ENCODE results near the gene IDI2. TPM values are rescaled to one million over a fixed set of nuclear protein-coding genes. Genes with fewer than 3 reads are reported as not detected.

Gene IDI2
- total RNA-seq, 1 experiment from 2014 or later: not detected

DNA sequence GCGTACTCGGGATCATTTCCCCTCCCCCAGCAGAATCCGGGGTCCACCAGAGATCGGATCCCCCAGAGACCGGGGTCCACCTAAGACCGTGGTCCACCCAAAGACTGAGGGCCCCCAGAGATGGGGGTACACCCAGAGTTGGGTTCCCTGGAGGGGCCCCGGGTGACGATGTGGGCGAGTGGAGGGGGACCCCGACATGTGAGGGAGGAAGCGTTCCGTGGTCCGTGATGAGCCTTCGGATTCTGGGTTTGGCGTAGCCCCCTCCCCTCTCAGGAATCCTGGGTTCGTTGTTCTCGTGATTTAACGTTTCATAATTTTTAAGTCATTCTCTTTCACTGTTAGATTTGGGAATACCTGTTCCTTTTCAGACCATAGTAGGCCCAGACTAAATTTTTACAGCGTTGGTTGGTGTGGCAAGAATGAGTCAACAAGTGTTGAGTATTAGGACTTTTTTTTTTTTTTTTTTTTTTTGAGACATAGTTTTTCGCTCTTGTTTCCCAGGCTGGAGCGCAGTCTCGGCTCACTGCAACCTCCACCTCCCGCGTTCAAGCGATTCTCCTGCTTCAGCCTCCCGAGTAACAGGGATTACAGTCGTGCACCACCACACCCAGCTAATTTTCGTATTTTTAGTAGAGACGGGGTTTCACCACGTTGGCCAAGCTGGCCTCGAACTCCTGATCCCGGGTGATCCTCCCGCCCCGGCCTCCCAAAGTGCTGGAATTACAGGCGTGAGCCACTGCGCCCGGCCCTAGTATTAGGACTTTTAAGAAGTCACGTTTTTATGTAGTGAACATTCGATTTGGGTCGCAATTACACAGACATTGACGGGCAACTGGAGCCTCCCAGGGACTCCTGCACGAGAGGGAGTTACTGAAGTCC, 36.8 kb downstream of the IDI2 start:
- DNase-seq (ENCODE audit: low read depth, low spot score): no peak

More for the DNA sequence above, 36.8 kb downstream of the IDI2 start:
- RAD21 ChIA-PET (ENCODE audit: low non-redundant PET in 1 of 2, low total read pairs in 2 of 2, uncharacterized antibody in 2 of 2, unreplicated experiment in 2 of 2): no interaction called here
- Histone ChIP-seq H3K9me3 (ENCODE audit: control insufficient read depth in 1 of 2, insufficient read depth in 1 of 2, low read depth in 1 of 2, low read length in 2 of 2) (no peaks in the 10 kb centered on the region), H2AFZ (ENCODE audit: low read depth, low read length, poor library complexity, severe bottlenecking) (no peak overlapping the region), H3K9ac (ENCODE audit: low read length) (peak overlapping the region; percentile 98), H3K4me1 (ENCODE audit: control insufficient read depth in 1 of 2, insufficient read depth in 2 of 2, low read length in 2 of 2) (peaks cover 12 to 38% of the 10 kb centered on the region in 2 experiments), H3K4me2 (ENCODE audit: low read length) (peak overlapping the region; percentile 84), H3K79me2 (ENCODE audit: insufficient read depth, low read length) (peaks cover 69% of the 10 kb centered on the region), H3K27ac (ENCODE audit: low read depth, low read length) (peak overlapping the region; percentile 68), H3K4me3 (replicated peaks in 1 of 2; ENCODE audit: low read depth in 1 of 2, low read length in 2 of 2) (peak overlapping the region; percentile 95 to 99), H3K9me2 (ENCODE audit: insufficient read depth) (no peaks in the 10 kb centered on the region), H4K20me1 (ENCODE audit: insufficient read depth) (peaks cover 20% of the 10 kb centered on the region; the same call in 1 of the 2 replicates), H3K27me3 (ENCODE audit: insufficient read depth, low read length) (no peaks in the 10 kb centered on the region), H3K36me3 (ENCODE audit: control insufficient read depth in 1 of 2, insufficient read depth in 2 of 2, low read length in 2 of 2) (peaks cover 9 to 36% of the 10 kb centered on the region in 2 experiments; a peak in 2 of 4 replicates)
- CTCF ChIA-PET: no interaction called here
- TF ChIP-seq ZFX (IDR thresholded peaks at IDR 0.05) (0 out of 2 replicates have a peak, but pooled peaks have one; percentile 52), SIN3A (IDR thresholded peaks at IDR 0.05; ENCODE audit: low read depth) (no peak), JUND (IDR thresholded peaks at IDR 0.05) (no peak), SRF (IDR thresholded peaks at IDR 0.05; ENCODE audit: low read depth) (no peak), EZH2 (IDR thresholded peaks at IDR 0.05) (no peak), POLR2A (IDR thresholded peaks at IDR 0.05; ENCODE audit: borderline replicate concordance, extremely low read depth, insufficient read depth, insufficient read length) (no peak)
- TF ChIP-seq, protein P1, sequence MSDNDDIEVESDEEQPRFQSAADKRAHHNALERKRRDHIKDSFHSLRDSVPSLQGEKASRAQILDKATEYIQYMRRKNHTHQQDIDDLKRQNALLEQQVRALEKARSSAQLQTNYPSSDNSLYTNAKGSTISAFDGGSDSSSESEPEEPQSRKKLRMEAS (IDR thresholded peaks at IDR 0.05): no peak
- TF ChIP-seq, protein P2, sequence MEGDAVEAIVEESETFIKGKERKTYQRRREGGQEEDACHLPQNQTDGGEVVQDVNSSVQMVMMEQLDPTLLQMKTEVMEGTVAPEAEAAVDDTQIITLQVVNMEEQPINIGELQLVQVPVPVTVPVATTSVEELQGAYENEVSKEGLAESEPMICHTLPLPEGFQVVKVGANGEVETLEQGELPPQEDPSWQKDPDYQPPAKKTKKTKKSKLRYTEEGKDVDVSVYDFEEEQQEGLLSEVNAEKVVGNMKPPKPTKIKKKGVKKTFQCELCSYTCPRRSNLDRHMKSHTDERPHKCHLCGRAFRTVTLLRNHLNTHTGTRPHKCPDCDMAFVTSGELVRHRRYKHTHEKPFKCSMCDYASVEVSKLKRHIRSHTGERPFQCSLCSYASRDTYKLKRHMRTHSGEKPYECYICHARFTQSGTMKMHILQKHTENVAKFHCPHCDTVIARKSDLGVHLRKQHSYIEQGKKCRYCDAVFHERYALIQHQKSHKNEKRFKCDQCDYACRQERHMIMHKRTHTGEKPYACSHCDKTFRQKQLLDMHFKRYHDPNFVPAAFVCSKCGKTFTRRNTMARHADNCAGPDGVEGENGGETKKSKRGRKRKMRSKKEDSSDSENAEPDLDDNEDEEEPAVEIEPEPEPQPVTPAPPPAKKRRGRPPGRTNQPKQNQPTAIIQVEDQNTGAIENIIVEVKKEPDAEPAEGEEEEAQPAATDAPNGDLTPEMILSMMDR (IDR thresholded peaks at IDR 0.05 in 2 of 3, conservative IDR thresholded peaks at IDR 0.05 in 1 of 3; ENCODE audit: borderline replicate concordance in 1 of 3, insufficient read depth in 1 of 3, low read depth in 2 of 3, low read length in 2 of 3): no peak
- POLR2A ChIA-PET: interaction anchor here (0.9 to 1.3 kb wide), 4 partner anchors 15 to 62 kb away, joined by 3 to 5 read pairs (median 3); partner anchors contain the start of gene LARP4B
- intact Hi-C loops (cut with micrococcal nuclease): loop anchor here (5.0 kb wide), 1 partner anchor 62 kb away; no protein-coding TSS in a partner anchor
- peak; percentile 20 for ATAC-seq
- TSS peak; percentile 65 for BruUV-seq (replicated peaks)
